Dermis blood vessel endothelial cell (primary cell): Measurements from ENCODE around the gene FGF21. TPM values are rescaled to one million over a fixed set of nuclear protein-coding genes. Genes with fewer than 3 reads are reported as not detected.
"Not testable (repeated sequence)": the region's sequence is repeated elsewhere in the genome, so short reads cannot be mapped to it uniquely, and the experiment has no call there.

Source experiments
- DNase-seq: peaks from one replicate; pipeline ENCODE4 v3.0.0; 2010
- total RNA-seq: library from RNA; depleted of rRNA; stranded (reverse); fragments of >200 nt; gene quantifications from 2 replicates; pipeline ENCODE4 v1.2.3, GENCODE V29; 2014

FGF21 gene
- total RNA-seq, 1 donor from 2014 or later = not detected

DNA sequence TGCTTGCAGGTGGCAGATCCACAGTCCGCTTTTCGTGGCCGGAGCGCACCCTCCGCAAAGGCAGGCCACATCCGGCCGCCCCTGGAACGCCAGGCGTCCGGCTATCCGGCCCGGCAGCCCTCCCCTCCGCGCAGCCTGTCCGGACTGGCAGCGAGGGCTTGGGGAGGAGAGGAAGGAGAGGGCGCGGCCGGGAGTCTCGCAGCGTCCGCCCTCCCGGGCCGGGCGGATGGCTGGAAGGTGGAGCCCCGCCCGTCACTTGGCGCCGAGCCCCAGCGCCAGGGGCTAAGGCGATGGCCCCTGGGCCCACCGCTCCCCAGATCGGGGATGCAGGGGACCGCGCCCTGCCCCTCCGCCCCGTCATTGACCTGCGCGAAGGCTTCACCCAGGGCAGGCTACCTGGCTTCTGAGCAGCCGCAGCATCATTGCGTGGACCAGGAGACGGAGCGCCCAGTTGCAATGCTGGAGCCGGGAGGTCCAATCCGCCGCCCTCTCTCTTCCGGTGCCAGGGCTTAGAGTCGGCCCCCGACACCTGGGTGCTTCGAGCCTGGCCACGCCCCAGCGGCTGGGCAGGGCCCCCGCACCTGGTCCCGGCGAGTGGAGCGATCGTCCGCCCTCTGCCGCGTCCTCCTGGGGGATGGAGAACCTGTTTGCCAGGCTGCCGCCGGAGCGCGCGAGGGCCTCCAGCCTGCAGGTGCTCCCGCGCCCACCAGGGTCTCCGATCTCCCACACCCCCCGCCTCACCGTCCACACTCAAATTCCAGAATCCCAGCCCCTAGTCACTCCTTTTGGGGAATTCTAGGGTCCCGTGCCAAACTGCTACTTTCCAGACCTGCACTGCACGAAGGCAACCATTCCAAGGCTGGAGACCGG lies 2.6 kb upstream of the FGF21 start, which contains the start of gene FUT1:
Gene FUT1, minus strand, starts transcription at position 146 of the 870 bp plus-strand sequence. CDS start 1,360 bp downstream, outside the sequence.
- peak; percentile 55 for DNase-seq

GRCh38 chr19:48755787-48756186 lies 463 bp downstream of the FGF21 start:
- DNase-seq = no peak

GRCh38 chr19:48756212-48756611 lies 888 bp downstream of the FGF21 start:
- DNase-seq = no peak

GRCh38 chr19:48756686-48757085 lies 1.4 kb downstream of the FGF21 start:
- no peak for DNase-seq

DNA sequence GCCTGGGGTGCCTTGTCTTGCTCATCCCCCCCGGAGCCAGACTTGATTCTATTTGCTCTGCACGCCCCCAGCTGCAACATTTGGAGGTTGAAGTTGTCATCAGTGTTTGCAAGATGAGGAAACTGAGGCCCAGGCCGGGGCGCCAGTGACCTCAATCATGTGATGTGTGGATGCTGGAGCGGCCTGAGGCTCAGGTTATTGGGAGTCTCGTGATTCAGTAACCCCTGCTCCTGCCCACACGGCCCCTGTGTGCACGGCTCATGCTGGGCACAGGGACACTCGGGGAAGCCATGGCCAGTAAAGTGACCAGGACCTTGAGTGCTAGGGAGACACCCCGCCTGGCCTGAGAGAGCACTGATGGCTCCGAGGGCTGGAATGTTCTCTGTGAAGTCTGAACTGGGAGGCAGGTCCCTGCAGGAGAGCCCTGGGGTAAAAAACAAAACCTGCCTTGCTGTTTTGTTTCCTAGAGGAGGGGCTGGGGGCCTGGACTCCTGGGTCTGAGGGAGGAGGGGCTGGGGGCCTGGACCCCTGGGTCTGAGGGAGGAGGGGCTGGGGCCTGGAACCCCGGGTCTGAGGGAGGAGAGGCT lies 1.9 kb downstream of the FGF21 start:
- no peak for DNase-seq

- DNase-seq = no peak
Observed at GRCh38 chr19:48757741-48758144, 2.4 kb downstream of the FGF21 start.

- peak; percentile 71 for DNase-seq
Observed at GRCh38 chr19:48760504-48761205, 5.3 kb downstream of the FGF21 start.

DNA sequence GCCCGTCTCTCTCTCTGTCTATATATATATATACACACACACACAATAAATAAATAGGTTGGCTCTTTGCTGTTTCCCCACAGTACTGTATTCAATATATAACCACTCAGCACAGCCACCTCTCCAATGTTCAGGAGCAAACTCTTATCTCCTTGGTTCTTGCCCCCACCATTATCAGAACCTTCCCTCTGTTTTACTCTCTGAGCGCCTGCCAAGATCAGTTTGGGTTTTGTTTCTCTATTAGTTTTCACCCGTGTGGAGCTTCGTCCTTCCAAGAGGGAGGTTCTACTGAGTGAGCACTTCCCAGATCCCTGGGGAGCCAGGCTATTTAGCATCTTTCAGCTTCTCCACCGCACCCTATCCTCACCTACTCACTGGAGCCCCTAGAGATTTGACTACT lies 10.5 kb downstream of the FGF21 start:
- DNase-seq = not testable (repeated sequence)

DNA sequence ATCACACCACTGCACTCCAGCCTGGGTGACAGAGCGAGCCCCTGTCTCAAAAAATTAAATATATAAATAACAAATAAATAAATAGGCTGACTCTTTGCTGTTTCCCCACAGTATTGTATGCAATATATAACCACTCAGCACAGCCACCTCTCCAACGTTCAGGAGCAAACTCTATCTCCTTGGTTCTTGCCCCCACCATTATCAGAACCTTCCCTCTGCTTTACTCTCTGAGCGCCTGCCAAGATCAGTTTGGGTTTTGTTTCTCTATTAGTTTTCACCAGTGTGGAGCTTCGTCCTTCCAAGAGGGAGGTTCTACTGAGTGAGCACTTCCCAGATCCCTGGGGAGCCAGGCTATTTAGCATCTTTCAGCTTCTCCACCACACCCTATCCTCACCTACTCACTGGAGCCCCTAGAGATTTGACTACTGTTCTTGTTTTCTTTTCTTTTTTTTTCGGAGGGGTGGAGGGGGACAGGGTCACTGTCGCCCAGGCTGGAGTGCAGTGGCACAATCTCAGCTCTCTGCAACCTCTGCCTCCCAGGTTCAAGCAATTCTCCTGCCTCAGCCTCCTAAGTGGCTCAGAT lies 12.9 kb downstream of the FGF21 start:
- DNase-seq = not testable (repeated sequence)

DNA sequence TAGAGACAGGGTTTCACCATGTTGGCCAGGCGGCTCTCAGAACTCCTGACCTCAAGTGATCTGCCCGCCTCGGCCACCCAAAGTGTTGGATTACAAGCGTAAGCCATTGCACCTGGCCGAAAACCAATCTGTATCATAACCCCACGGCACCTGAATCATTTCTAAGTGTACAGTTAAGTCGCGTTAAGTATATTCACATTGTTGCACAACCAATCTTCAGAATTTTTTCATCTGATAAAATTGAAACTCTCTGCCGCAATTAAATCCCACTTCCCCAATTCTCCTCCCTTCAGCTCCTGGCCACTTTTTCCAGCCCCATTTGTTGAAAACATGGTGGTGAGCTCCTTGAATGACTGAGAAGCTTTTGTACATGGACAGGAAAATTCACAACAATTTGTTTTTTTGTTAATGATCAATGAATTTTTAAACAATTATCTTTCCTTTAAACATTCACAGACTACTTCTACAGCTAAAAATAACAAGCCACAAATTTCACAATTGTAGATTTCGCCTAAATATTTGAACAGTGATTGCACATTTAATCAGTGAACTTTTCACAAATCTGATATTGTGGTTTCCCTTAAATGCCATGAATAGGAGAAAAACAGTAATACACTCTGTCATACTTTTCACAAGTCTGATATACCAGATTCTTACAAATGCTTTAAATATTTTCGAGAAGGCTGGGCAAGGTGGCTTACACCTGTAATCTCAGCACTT lies 13.8 kb downstream of the FGF21 start:
- no peak for DNase-seq

GRCh38 chr19:48770266-48770665 lies 14.9 kb downstream of the FGF21 start:
- DNase-seq = no peak

DNA sequence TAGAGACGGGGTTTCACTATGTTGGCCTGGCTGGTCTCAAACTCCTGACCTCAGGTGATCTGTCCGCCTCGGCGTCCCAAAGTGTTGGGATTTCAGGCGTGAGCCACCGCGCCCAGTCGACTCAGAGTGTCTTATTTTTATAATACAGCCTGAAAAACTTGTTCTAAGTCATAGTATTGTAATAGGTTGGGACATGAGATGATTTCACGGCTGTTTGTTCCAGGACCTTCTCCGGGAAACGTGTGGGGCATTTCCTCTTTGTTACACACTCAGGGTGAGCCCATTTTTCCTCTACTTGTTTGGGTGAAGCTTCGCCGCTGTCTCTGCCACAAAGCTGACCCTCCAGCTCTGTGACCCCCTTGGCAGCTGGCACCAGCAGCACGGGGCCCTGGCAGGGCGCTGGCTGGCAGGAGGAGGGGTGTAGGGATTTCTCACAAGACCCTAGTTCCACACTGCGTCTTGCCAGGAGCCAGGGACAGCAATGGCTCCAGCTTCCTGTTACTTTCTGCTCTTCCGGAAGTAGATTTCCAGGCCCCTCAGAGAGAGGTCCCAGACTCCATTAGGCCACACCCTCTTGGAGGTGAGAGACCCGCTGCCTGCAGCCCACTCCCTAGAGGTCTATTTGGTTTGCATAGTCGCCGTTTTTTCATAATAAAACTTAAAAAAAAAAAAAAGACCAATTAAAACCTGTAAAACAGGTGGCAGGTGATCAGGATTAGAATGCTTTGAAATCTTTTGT lies 15.6 kb downstream of the FGF21 start:
- DNase-seq = no peak

GRCh38 chr19:48772503-48772953 lies 17.2 kb downstream of the FGF21 start:
- DNase-seq = peak; percentile 32

DNA sequence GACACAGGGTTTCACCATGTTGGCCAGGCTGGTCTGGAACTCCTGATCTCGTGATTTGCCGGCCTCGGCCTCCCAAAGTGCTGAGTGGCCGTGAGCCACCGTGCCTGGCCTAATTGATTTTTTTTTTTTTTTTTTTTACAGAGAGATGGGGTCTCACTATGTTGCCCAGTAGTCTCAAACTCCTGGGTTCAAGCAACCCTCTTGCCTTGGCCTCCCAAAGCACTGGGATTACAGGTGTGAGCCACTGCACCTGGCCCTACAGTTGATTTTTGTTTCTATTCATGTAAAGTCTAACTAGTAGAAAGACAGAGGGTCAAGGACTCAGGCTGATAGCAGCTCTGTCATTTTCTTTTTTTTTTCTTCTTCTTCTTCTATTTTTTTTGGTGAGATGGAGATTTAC lies 21.8 kb downstream of the FGF21 start:
- no peak for DNase-seq

DNA sequence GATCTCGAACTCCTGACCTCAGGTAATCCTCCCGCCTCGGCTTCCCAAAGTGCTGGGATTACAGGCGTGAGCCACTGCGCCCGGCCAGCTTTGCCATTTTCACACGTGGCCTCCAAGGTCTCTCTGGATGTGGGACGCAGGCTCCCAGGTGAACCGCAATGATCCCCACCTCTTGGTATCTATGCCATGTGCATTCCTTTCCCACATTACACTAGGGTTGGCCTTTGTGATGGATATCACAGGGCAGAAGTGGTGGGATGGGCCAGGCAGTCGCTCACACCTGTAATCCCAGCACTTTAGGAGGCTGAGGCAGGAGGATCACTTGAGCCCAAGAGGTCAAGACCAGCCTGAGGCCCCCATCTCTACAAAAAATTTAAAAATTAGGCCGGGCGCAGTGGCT lies 22.4 kb downstream of the FGF21 start:
- DNase-seq = no peak

DNA sequence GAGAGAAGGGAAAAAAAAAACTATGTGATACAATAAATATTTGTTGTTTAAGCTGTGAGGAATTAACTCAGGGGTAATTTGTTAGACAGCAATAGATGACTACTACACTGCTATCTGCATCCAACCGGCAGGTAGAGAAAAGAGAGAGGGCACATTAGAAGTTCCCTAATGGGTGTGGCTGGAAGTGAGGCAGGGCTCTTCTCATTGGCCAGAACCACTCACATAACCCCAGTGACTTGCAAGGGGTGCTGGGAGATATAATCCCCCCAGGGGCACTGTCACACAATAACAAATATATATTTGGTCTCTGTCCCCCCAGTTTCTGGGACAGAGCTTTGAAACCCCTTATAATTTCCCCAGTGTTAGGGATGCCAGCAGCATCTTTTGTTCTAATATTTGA lies 24.3 kb downstream of the FGF21 start:
- DNase-seq = no peak

GRCh38 chr19:48780631-48781391 lies 25.5 kb downstream of the FGF21 start:
- DNase-seq = peak; percentile 67

- peak; percentile 38 for DNase-seq
Observed at GRCh38 chr19:48784527-48784926, 29.2 kb downstream of the FGF21 start.

GRCh38 chr19:48786422-48786821 lies 31.1 kb downstream of the FGF21 start:
- DNase-seq = not testable (repeated sequence)

- not testable (repeated sequence) for DNase-seq
Observed at GRCh38 chr19:48787331-48787730, 32.0 kb downstream of the FGF21 start.

GRCh38 chr19:48793271-48793670 lies 37.9 kb downstream of the FGF21 start:
- no peak for DNase-seq
